Memory B cell (primary cell): Measurements from ENCODE around the gene SIK3.

Experiments used
- ATAC-seq: fragments of 150-1000 bp; cut with Tn5 transposase; 2 replicates; pipeline ENCODE4 v1.10.0; 2021; ENCODE audit warnings: low read depth, mild to moderate bottlenecking, moderate library complexity
- DNase-seq, 2 donors: peaks; one replicate each; pipeline ENCODE4 v3.0.0; 2022; ENCODE audit warnings: low spot score in 2 of 2
- H3K27ac Mint-ChIP-seq: one replicate; pipeline ENCODE4 v1.8.0; 2022; ENCODE audit warnings: mild to moderate bottlenecking, moderate library complexity, mixed read lengths
- H3K27me3 Mint-ChIP-seq: one replicate; pipeline ENCODE4 v1.8.0; 2022; ENCODE audit warnings: mixed read lengths
- H3K36me3 Mint-ChIP-seq: one replicate; pipeline ENCODE4 v1.8.0; 2022; ENCODE audit warnings: mild to moderate bottlenecking, mixed read lengths
- H3K4me1 Mint-ChIP-seq: one replicate; pipeline ENCODE4 v1.8.0; 2022; ENCODE audit warnings: mixed read lengths
- H3K4me3 Mint-ChIP-seq: one replicate; pipeline ENCODE4 v1.8.0; 2022; ENCODE audit warnings: mild to moderate bottlenecking, moderate library complexity, mixed read lengths
- H3K9me3 Mint-ChIP-seq: one replicate; pipeline ENCODE4 v1.8.0; 2022; ENCODE audit warnings: mixed read lengths

SIK3 gene

DNA sequence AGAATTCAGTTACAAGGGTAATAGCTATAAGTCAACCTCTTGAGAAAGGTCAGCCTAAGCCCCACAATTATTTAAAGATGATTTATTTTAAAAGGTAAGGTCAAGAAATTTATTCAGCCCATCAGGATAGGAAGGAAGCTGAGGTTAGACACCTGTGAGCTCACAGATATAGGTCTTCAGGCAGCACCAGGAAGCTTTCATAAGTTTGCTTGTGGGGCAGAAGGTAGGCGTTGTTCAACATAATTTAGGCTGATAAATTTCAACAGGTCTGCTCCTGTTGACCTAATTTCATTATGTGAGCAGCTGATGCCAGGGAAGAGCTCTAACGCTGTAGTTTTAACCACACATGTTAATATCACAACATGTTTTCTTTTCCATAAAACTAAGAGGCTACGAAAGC is 142.7 kb downstream of the SIK3 start:
- Mint-ChIP-seq H3K36me3 (peaks cover 20% of the 10 kb centered on the region), H3K9me3 (no peaks in the 10 kb centered on the region), H3K27ac (peak overlapping the region; percentile 78), H3K4me3 (no peak overlapping the region), H3K4me1 (peaks cover 31% of the 10 kb centered on the region), H3K27me3 (no peaks in the 10 kb centered on the region)
- DNase-seq = no peak
- ATAC-seq = peak; percentile 39

DNA sequence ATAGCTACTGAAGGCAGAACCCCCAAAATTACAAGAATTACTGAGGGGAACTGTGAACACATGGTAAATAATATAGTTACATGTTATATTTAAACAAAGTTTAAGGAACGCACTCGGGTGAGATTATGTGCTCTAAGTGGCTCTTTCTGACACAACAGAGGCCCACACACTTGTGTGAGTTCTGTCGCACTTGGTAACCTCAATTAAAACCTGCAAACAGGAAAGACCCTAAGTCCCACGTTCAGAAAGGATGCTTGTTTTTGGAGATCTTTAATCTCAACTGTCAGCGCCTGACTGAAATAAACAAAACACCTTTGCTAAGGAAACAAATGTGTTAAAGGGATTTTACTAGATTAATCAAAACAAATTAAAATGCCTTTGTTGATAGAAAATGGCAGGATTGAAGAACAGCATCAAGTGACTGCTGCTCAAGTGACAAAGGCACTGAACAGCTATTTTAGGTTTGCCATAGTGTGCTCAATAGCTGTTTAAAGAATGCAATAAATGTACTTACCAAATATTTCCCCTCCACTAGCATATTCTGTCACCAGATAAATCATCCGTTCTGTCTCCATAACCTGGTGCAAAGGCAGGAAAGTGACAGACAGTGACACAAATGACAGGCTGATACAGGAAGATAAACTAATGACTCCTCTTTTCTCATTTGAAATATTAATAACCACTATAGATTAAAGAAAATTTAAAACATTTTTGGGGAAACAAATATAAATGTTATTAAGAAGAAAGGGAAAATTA is 144.5 kb downstream of the SIK3 start:
- H3K36me3 Mint-ChIP-seq = peaks cover 28% of the 10 kb centered on the region
- peak overlapping the region; percentile 11 for H3K27ac Mint-ChIP-seq
- no peaks in the 10 kb centered on the region for H3K27me3 Mint-ChIP-seq
- no peak for ATAC-seq
- H3K4me3 Mint-ChIP-seq = no peak overlapping the region
- peaks cover 25% of the 10 kb centered on the region for H3K4me1 Mint-ChIP-seq
- no peaks in the 10 kb centered on the region for H3K9me3 Mint-ChIP-seq
- no peak for DNase-seq

DNA sequence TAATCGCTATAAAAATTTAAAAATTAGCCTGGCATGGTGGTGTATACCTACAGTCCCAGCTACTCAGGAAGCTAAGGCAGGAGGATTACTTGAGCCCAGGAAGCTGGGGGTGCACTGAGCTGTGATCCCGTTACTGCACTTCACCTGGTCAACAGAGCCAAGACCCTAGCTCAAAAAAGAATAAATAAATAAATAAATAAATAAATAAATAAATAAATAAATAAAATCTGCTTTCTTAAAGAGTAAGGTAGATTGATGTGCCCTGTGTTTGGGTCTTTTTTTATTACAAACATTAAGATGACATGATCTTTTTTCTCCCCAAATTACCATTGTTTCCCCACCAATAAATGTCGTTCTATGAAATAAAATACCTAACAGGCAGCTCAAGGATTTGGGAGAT is 146.5 kb downstream of the SIK3 start:
- Mint-ChIP-seq H3K27me3 (no peaks in the 10 kb centered on the region), H3K36me3 (peaks cover 29% of the 10 kb centered on the region), H3K4me3 (no peak overlapping the region), H3K4me1 (peaks cover 25% of the 10 kb centered on the region), H3K27ac (no peak overlapping the region), H3K9me3 (peaks cover 2% of the 10 kb centered on the region)
- DNase-seq (no peak), ATAC-seq (no peak)

DNA sequence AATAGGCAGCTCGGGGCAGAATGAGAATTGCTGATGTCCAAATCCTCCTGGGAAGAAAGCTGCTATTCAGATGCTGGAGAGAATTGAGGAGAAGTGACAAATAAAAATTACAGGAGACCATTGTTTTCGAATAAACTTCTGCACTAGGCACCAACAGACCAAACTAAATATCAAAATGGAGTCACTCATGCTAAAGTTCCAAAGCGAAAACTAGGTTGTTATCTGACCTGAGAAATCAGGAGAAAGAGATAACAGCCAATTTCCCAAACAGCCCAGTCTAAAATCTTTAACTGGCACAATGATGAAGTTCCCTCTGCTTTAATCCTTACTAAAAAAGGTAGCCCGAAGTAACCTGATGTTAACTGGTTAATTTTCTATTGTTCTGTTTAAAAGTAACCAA is 148.0 kb downstream of the SIK3 start:
- peaks cover 30% of the 10 kb centered on the region for H3K36me3 Mint-ChIP-seq
- H3K4me1 Mint-ChIP-seq = peaks cover 19% of the 10 kb centered on the region
- no peak overlapping the region for H3K4me3 Mint-ChIP-seq
- no peaks in the 10 kb centered on the region for H3K27me3 Mint-ChIP-seq
- peaks cover 2% of the 10 kb centered on the region for H3K9me3 Mint-ChIP-seq
- no peak for ATAC-seq
- DNase-seq = no peak
- no peak overlapping the region for H3K27ac Mint-ChIP-seq

DNA sequence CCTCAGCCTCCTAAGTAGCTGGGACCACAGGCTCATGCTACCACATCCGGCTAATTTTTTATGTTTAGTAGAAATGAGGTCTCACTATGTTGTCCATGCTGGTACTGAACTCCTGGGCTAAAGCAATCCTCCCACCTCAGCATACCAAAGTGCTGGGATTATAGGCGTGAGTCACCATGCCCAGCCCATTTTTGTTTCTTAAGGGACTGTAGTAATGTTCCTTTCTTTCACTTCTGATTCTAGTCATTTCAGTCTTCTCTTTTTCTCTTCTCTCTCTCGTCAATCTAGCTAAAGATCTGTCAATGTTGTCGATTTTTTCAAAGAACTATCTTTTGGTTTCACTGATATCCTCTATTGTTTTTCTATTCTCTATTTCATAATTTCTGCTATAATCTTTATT is 149.8 kb downstream of the SIK3 start:
- H3K4me3 Mint-ChIP-seq = peak overlapping the region; percentile 8
- peak; percentile 22 for ATAC-seq
- DNase-seq = no peak
- no peaks in the 10 kb centered on the region for H3K27me3 Mint-ChIP-seq
- peak overlapping the region; percentile 7 for H3K27ac Mint-ChIP-seq
- H3K9me3 Mint-ChIP-seq = peaks cover 2% of the 10 kb centered on the region
- peaks cover 33% of the 10 kb centered on the region for H3K36me3 Mint-ChIP-seq
- peaks cover 18% of the 10 kb centered on the region for H3K4me1 Mint-ChIP-seq

DNA sequence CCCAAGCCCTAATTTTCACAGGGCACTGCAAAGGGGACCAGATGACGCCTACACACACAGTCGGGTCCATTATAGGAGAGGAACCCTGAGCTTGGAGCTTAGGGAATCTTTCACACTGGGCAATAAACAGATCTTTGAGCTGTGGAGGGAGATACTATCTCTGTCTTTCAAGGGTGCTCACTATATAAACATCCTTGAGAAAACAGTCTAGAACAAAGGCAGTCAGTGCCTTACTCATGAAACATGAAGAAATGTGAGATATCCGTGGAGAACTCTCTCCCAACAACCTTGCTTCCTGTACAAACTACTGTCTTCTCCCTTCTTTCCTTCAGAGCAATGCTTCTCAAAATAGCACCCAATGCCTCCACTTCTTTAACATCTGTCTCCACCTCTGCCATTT is 151.8 kb downstream of the SIK3 start:
- H3K4me1 Mint-ChIP-seq = peaks cover 24% of the 10 kb centered on the region
- DNase-seq = no peak
- no peaks in the 10 kb centered on the region for H3K27me3 Mint-ChIP-seq
- ATAC-seq = no peak
- H3K9me3 Mint-ChIP-seq = peaks cover 2% of the 10 kb centered on the region
- H3K36me3 Mint-ChIP-seq = peaks cover 31% of the 10 kb centered on the region
- H3K4me3 Mint-ChIP-seq = no peak overlapping the region
- H3K27ac Mint-ChIP-seq = peak overlapping the region; percentile 28

DNA sequence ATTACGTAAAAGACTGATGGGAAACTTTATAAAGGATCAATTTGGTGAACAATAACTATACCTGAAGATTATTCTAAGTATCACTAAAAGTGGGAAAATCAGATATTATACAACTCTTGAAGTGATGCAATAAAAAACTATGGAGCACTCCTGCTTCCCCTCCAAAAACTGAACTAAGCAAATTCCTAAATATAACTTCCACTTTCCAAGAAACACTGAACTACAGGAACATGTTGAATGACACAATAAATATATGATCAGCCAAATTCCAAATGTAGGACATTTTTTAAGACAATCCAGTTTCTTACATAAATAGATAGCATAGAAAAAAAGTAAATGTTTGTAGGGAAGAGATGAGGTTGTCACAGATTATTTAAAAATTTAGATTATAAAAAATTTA is 158.7 kb downstream of the SIK3 start:
- Mint-ChIP-seq H3K36me3 (peaks cover 20% of the 10 kb centered on the region), H3K27me3 (no peaks in the 10 kb centered on the region), H3K9me3 (no peaks in the 10 kb centered on the region), H3K4me1 (peaks cover 11% of the 10 kb centered on the region), H3K27ac (peak overlapping the region; percentile 40), H3K4me3 (no peak overlapping the region)
- no peak for ATAC-seq
- no peak for DNase-seq

DNA sequence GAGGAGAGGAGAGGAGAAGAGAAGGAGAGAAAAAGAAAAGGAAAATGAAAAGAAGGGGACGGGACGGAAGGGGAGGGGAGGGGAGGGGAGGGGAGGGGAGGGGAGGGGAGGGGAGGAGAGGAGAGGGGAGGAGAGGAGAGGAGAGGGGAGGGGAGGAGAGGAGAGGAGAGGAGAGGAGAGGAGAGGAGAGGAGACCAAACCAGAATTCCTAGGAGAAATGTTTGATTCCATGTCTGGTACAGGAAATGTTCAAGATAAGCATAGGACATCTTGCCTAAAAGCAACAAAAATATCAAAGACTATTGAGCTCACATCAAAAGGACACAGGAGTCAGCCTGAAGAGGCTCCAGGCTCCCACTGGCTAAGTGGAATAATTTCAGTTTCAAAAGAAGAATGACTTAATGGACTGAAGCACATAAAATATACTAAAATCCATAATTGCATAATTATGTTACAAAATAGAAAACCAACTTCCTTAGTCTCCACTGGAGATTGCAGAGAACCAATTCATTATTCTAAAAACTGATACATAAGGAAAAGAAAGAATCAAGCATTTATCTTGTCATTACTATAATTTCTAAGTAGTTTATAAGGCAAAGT is 159.7 kb downstream of the SIK3 start:
- Mint-ChIP-seq H3K9me3 (no peaks in the 10 kb centered on the region), H3K36me3 (peaks cover 26% of the 10 kb centered on the region), H3K27me3 (no peaks in the 10 kb centered on the region), H3K4me1 (peaks cover 15% of the 10 kb centered on the region), H3K27ac (no peak overlapping the region), H3K4me3 (no peak overlapping the region)
- DNase-seq (no peak), ATAC-seq (no peak)

DNA sequence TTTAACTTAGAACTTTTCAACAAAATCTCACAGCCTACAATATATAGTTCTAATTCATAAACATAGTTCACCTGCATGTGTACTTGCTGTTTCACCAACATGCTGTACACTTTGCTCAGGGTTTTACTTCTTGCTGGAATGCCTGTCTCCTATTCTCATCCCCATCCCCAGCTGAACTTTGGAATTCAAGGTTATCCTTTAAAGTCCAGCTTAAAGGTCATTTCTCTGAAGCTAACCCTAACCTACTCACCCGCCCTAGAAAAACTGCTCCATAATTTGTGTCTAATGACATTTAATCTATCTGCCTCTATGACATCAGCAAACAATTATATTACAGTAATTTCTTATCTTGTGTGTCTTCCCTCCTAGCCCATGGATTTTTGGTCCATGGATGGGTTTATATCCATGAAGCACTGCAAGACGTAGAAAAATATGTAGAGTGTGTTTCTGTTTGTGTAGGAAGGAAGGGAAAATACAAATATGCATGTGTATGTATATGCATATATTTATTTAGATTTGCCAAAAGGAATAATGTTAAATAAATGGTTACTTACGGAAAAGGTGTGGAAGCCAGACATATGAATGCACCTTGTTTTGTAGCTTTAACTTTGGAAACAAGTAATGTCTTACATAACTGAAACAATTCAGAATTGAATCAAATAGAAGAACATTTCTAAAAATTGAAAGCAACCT is 161.3 kb downstream of the SIK3 start:
- no peaks in the 10 kb centered on the region for H3K27me3 Mint-ChIP-seq
- DNase-seq = no peak
- H3K27ac Mint-ChIP-seq = peak overlapping the region; percentile 48
- peaks cover 22% of the 10 kb centered on the region for H3K36me3 Mint-ChIP-seq
- H3K4me3 Mint-ChIP-seq = no peak overlapping the region
- H3K4me1 Mint-ChIP-seq = peaks cover 15% of the 10 kb centered on the region
- H3K9me3 Mint-ChIP-seq = no peaks in the 10 kb centered on the region
- no peak for ATAC-seq

DNA sequence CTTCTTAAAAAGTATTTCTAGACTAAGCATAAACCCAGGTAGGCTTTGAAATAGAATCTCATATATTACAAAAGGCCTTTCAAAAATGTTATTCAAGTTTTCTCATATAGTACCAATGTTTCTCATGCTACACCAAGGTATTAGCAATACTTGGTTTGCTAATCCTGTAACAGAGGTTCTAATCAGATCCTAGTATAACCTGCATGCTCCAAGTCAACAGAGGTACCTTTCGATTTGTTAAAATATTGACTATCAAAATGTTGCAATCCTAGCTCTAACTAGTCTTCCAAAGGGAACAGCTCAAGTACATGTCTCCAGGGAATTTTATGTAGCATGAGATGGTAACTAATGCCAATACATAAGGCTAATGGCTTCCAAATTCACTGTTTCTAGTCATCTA is 162.7 kb downstream of the SIK3 start:
- no peaks in the 10 kb centered on the region for H3K9me3 Mint-ChIP-seq
- ATAC-seq (no peak), DNase-seq (no peak)
- peaks cover 21% of the 10 kb centered on the region for H3K36me3 Mint-ChIP-seq
- H3K4me1 Mint-ChIP-seq = peaks cover 27% of the 10 kb centered on the region
- H3K4me3 Mint-ChIP-seq = no peak overlapping the region
- H3K27ac Mint-ChIP-seq = no peak overlapping the region
- no peaks in the 10 kb centered on the region for H3K27me3 Mint-ChIP-seq

DNA sequence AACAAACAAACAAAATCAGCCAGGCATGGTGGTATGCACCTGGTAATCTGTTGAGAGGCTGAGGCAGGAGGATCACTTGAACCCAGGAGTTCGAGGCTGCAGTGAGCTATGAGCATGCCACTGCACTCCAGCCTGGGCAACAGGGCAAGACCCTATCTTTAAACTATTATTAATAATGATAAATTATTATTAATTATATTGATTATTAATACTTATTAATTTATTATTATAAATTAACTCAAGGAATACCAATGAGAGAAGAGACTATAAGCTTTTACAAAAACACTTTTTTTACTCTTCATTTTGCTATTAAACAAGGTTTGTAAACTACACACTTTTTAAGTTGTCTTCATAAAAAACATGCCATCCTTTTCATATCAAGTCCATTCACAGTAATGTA is 163.1 kb downstream of the SIK3 start:
- no peak overlapping the region for H3K4me3 Mint-ChIP-seq
- H3K36me3 Mint-ChIP-seq = peaks cover 19% of the 10 kb centered on the region
- ATAC-seq (no peak), DNase-seq (no peak)
- no peak overlapping the region for H3K27ac Mint-ChIP-seq
- H3K9me3 Mint-ChIP-seq = no peaks in the 10 kb centered on the region
- H3K4me1 Mint-ChIP-seq = peaks cover 32% of the 10 kb centered on the region
- no peaks in the 10 kb centered on the region for H3K27me3 Mint-ChIP-seq

DNA sequence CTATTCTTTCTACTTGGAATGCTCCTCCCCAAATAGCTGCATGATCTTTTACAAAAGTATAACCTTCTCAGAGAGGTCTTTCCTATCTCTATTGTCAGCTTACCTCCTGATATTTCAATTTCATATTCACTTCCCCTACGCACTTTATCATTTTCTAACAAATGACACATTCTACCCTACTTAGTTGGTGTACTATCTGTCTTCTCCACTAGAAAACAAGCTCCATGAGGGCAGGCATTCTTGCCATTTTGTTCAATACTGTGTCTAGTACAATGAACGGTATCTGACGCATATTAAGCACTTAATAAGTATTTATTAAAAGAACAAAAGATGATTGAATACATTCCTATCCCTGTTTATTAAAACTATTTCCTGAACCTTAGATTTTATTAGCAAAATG is 164.3 kb downstream of the SIK3 start:
- Mint-ChIP-seq H3K27ac (peak overlapping the region; percentile 94), H3K27me3 (no peaks in the 10 kb centered on the region), H3K4me3 (no peak overlapping the region)

DNA sequence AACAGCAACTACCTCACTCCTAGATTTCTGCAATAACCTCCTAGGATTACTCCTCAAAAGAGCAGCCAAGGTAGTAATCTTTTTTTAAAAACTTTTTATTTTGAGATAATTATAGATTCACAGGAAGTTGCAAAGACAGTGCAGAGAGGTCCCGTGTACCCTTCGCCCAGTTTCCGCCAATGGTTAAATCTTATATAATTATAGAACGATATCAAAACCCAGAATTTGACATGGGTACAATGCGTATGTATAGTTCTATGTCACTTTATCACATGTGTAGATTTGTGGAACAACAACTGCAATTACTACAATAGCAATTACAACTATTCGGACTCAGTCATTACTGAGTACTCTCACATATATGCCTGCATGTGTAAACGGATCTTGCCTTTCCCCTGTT is 166.0 kb downstream of the SIK3 start:
- ATAC-seq (no peak), DNase-seq (no peak)
- no peaks in the 10 kb centered on the region for H3K27me3 Mint-ChIP-seq
- peak overlapping the region; percentile 84 for H3K4me3 Mint-ChIP-seq
- H3K4me1 Mint-ChIP-seq = peaks cover 52% of the 10 kb centered on the region
- no peaks in the 10 kb centered on the region for H3K9me3 Mint-ChIP-seq
- peak overlapping the region; percentile 94 for H3K27ac Mint-ChIP-seq
- H3K36me3 Mint-ChIP-seq = peaks cover 18% of the 10 kb centered on the region

More for the DNA sequence above, 164.3 kb downstream of the SIK3 start:
- DNase-seq = no peak
- Mint-ChIP-seq H3K36me3 (peaks cover 17% of the 10 kb centered on the region), H3K9me3 (no peaks in the 10 kb centered on the region), H3K4me1 (peaks cover 37% of the 10 kb centered on the region)
- no peak for ATAC-seq

DNA sequence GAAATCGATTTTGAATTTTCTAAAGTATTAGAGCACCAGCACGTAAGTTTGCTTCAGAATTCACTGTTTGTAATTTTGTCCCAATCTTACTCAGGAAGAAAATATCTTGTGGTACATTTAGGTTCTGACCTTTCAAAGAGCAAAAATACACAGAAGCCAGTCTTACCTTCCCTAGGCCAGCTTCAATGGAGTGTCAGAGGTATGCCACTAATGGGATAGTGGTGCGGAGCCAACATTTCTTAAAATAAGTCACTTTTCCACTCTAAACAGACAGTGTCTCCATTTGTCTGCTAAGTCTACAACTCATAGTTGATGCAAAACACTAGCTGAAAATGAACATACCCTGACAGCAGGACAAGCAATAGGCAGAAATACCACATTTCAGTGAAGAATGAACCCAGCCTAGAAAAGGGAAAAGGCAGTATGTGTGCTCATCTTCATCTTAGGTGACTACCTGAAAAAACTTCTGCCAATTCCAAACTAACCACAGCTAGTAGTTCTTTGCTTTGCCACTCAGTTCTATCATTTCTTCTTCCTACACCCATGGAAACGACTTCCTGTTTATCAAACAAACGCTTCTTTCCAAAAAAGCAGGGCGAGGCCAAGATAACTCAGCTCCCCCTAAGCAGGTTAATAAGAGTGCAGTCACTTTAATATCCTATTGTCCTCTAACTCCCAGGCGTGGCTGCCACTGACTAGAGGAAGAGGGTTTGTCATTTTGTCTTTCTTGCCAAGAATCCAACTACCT is 166.8 kb downstream of the SIK3 start:
- peak overlapping the region; percentile 94 for H3K27ac Mint-ChIP-seq
- H3K27me3 Mint-ChIP-seq = no peaks in the 10 kb centered on the region
- DNase-seq = peak in 1 of 2 donors; percentile 49
- H3K4me1 Mint-ChIP-seq = peaks cover 52% of the 10 kb centered on the region
- H3K36me3 Mint-ChIP-seq = peaks cover 14% of the 10 kb centered on the region
- H3K9me3 Mint-ChIP-seq = no peaks in the 10 kb centered on the region
- peak; percentile 52 for ATAC-seq
- peak overlapping the region; percentile 84 for H3K4me3 Mint-ChIP-seq
